KMS-11 (cell line): Measurements from ENCODE around the gene LTB4R.

Experiments
- H2AFZ ChIP-seq: fragments of 200-600 bp; sonication (generic); 2 replicates; pipeline ENCODE4 v1.6.1; 2016; ENCODE audit warnings: antibody characterized with exemption, mixed run types, low read depth
- H3K27ac ChIP-seq: fragments of 200-600 bp; sonication (generic); 2 replicates; pipeline ENCODE4 v1.6.1; 2016; ENCODE audit warnings: mild to moderate bottlenecking, mixed run types
- H3K27me3 ChIP-seq: fragments of 200-600 bp; sonication (generic); 2 replicates; pipeline ENCODE4 v1.6.1; 2017; ENCODE audit warnings: mild to moderate bottlenecking, low read depth, mixed run types, moderate library complexity; ENCODE audit not compliant: insufficient read depth
- H3K36me3 ChIP-seq: fragments of 200-600 bp; sonication (generic); 2 replicates; pipeline ENCODE4 v1.6.1; 2017; ENCODE audit warnings: mild to moderate bottlenecking, mixed run types; ENCODE audit not compliant: insufficient read depth
- H3K4me1 ChIP-seq: fragments of 200-600 bp; sonication (generic); 2 replicates; pipeline ENCODE4 v1.6.1; 2016; ENCODE audit warnings: mild to moderate bottlenecking, low read depth, mixed run types; ENCODE audit not compliant: poor library complexity, severe bottlenecking
- H3K4me2 ChIP-seq: fragments of 200-600 bp; sonication (generic); 2 replicates; pipeline ENCODE4 v1.7.0; 2016; ENCODE audit warnings: mild to moderate bottlenecking, mixed run types
- H3K4me3 ChIP-seq: fragments of 200-600 bp; sonication (generic); IDR thresholded peaks from 2 replicates; pipeline ENCODE4 v1.6.1; 2017; ENCODE audit warnings: low read depth, low read length, mixed read lengths; ENCODE audit not compliant: insufficient read depth
- H3K79me2 ChIP-seq: fragments of 200-600 bp; sonication (generic); 2 replicates; pipeline ENCODE4 v1.6.1; 2016; ENCODE audit warnings: low read depth, mixed run types; ENCODE audit not compliant: insufficient read depth
- H3K9ac ChIP-seq: fragments of 200-600 bp; sonication (generic); 2 replicates; pipeline ENCODE4 v1.6.1; 2016; ENCODE audit warnings: mild to moderate bottlenecking, mixed run types
- H4K20me1 ChIP-seq: fragments of 200-600 bp; sonication (generic); 2 replicates; pipeline ENCODE4 v1.6.1; 2016; ENCODE audit warnings: mild to moderate bottlenecking, mixed run types; ENCODE audit not compliant: insufficient read depth
- CTCF ChIP-seq: fragments of 200-600 bp; sonication (generic); conservative IDR thresholded peaks from 2 replicates; pipeline ENCODE4 v1.6.1; 2017; ENCODE audit warnings: low read depth, mild to moderate bottlenecking, antibody characterized with exemption, low read length, moderate library complexity, mixed read lengths

LTB4R gene

GRCh38 chr14:24264298-24264697 is 47.0 kb upstream of the LTB4R start:
- H3K27ac ChIP-seq, result no peak overlapping the region
- H3K27me3 ChIP-seq, result no peaks in the 10 kb centered on the region
- H3K79me2 ChIP-seq, result no peaks in the 10 kb centered on the region
- no peak for TF ChIP-seq CTCF
- H3K36me3 ChIP-seq, result no peaks in the 10 kb centered on the region
- H2AFZ ChIP-seq, result no peak overlapping the region
- H4K20me1 ChIP-seq, result no peaks in the 10 kb centered on the region
- no peak overlapping the region for H3K9ac ChIP-seq
- no peak overlapping the region for H3K4me3 ChIP-seq
- no peaks in the 10 kb centered on the region for H3K4me1 ChIP-seq
- H3K4me2 ChIP-seq, result no peak overlapping the region

- H3K36me3 ChIP-seq, result no peaks in the 10 kb centered on the region
- H3K27ac ChIP-seq, result no peak overlapping the region
- no peaks in the 10 kb centered on the region for H3K4me1 ChIP-seq
- H3K9ac ChIP-seq, result no peak overlapping the region
- no peak overlapping the region for H3K4me3 ChIP-seq
- no peak for TF ChIP-seq CTCF
- H3K27me3 ChIP-seq, result no peaks in the 10 kb centered on the region
- H3K4me2 ChIP-seq, result no peak overlapping the region
- H4K20me1 ChIP-seq, result no peaks in the 10 kb centered on the region
- no peak overlapping the region for H2AFZ ChIP-seq
- H3K79me2 ChIP-seq, result no peaks in the 10 kb centered on the region
These were observed 44.7 kb upstream of the LTB4R start for GRCh38 chr14:24266344-24267244.

GRCh38 chr14:24267516-24267915 is 43.8 kb upstream of the LTB4R start:
- Histone ChIP-seq H4K20me1 (no peaks in the 10 kb centered on the region), H3K4me1 (peaks cover 8% of the 10 kb centered on the region), H3K79me2 (no peaks in the 10 kb centered on the region), H3K36me3 (no peaks in the 10 kb centered on the region), H3K27me3 (no peaks in the 10 kb centered on the region), H3K4me3 (no peak overlapping the region), H3K9ac (no peak overlapping the region), H3K4me2 (no peak overlapping the region), H2AFZ (no peak overlapping the region), H3K27ac (no peak overlapping the region)
- no peak for TF ChIP-seq CTCF

- Histone ChIP-seq H3K9ac (no peak overlapping the region), H3K4me1 (peaks cover 10% of the 10 kb centered on the region), H3K79me2 (no peaks in the 10 kb centered on the region), H3K27me3 (no peaks in the 10 kb centered on the region), H4K20me1 (no peaks in the 10 kb centered on the region), H3K36me3 (no peaks in the 10 kb centered on the region), H2AFZ (no peak overlapping the region), H3K4me2 (no peak overlapping the region), H3K27ac (no peak overlapping the region), H3K4me3 (no peak overlapping the region)
- no peak for TF ChIP-seq CTCF
These were observed 43.1 kb upstream of the LTB4R start for GRCh38 chr14:24268225-24268624.
